Right ventricle myocardium superior (tissue), 1 donor: Measurements from ENCODE around the gene LAMP5. TPM values are rescaled to one million over a fixed set of nuclear protein-coding genes. Genes with fewer than 3 reads are reported as not detected.
A peak's percentile ranks its signal among the peaks of the same experiment; 100 is the strongest.

Source experiments
- ATAC-seq: fragments of 200-7000 bp; cut with Tn5 transposase; one replicate; pipeline ENCODE4 v1.9.1; 2020; ENCODE audit warnings: mild to moderate bottlenecking; ENCODE audit not compliant: poor library complexity
- DNase-seq: peaks from one replicate; pipeline ENCODE4 v3.0.0-alpha.2; 2020
- intact Hi-C: fragments of 100-400 bp; cut with DNase I; formaldehyde crosslinking; loops from one replicate; pipeline ENCODE4 v1.11.2; 2022
- total RNA-seq: library from RNA; stranded (reverse); fragmentation: NEBNext Ultra II Directional; extraction: Animal tissue kit (Norgen Biotek cat#: 25700); gene quantifications from one replicate; pipeline ENCODE4 v1.2.1, GENCODE V29; 2021
- donor health status: DM: no; HTN: yes; CAD: no; lungs with severe emphysema.

The LAMP5 gene
- total RNA-seq, 1 donor from 2014 or later: not detected

- ATAC-seq: no peak
- intact Hi-C loops: no loop called here
- DNase-seq: no peak
Measured at GRCh38 chr20:9498322-9498721, 16.1 kb upstream of the LAMP5 start.

- intact Hi-C loops: no loop called here
- no peak for ATAC-seq
- DNase-seq: no peak
Measured at GRCh38 chr20:9499126-9499899, 15.1 kb upstream of the LAMP5 start.

GRCh38 chr20:9500121-9500520 lies 14.3 kb upstream of the LAMP5 start:
- ATAC-seq (peak; percentile 43), DNase-seq (no peak)
- intact Hi-C loops: no loop called here

- ATAC-seq (no peak), DNase-seq (no peak)
- intact Hi-C loops: no loop called here
Measured at GRCh38 chr20:9501473-9501872, 12.9 kb upstream of the LAMP5 start.

GRCh38 chr20:9503526-9504245 lies 10.7 kb upstream of the LAMP5 start:
- no peak for DNase-seq
- intact Hi-C loops: no loop called here
- ATAC-seq: no peak

GRCh38 chr20:9506280-9506821 lies 8.0 kb upstream of the LAMP5 start:
- DNase-seq (peak; percentile 42), ATAC-seq (no peak)
- intact Hi-C loops: no loop called here

- DNase-seq (no peak), ATAC-seq (no peak)
- intact Hi-C loops: no loop called here
Measured at GRCh38 chr20:9506964-9507369, 7.4 kb upstream of the LAMP5 start.

- intact Hi-C loops: no loop called here
- ATAC-seq: no peak
- DNase-seq: no peak
Measured at GRCh38 chr20:9507544-9508239, 6.7 kb upstream of the LAMP5 start.

GRCh38 chr20:9508240-9508661 lies 6.1 kb upstream of the LAMP5 start:
- intact Hi-C loops: no loop called here
- DNase-seq: no peak
- ATAC-seq: no peak

GRCh38 chr20:9508696-9509178 lies 5.7 kb upstream of the LAMP5 start:
- DNase-seq (no peak), ATAC-seq (no peak)
- intact Hi-C loops: no loop called here

- ATAC-seq: no peak
- no peak for DNase-seq
- intact Hi-C loops: no loop called here
Measured at GRCh38 chr20:9509246-9509645, 5.1 kb upstream of the LAMP5 start.

- no peak for ATAC-seq
- intact Hi-C loops: no loop called here
- no peak for DNase-seq
Measured at GRCh38 chr20:9510911-9511310, 3.5 kb upstream of the LAMP5 start.

- intact Hi-C loops: no loop called here
Measured at GRCh38 chr20:9514072-9514460, 324 bp upstream of the LAMP5 start.

GRCh38 chr20:9515214-9515585 lies 810 bp downstream of the LAMP5 start:
- intact Hi-C loops: no loop called here
- DNase-seq (no peak), ATAC-seq (no peak)

More at GRCh38 chr20:9514072-9514460, 324 bp upstream of the LAMP5 start:
- DNase-seq (no peak), ATAC-seq (no peak)

- DNase-seq: no peak
- intact Hi-C loops: no loop called here
- ATAC-seq: no peak
Measured at GRCh38 chr20:9515741-9516233, 1.4 kb downstream of the LAMP5 start.

- ATAC-seq (no peak), DNase-seq (no peak)
- intact Hi-C loops: no loop called here
Measured at GRCh38 chr20:9516234-9516871, 2.0 kb downstream of the LAMP5 start.

GRCh38 chr20:9517297-9518162 lies 3.1 kb downstream of the LAMP5 start:
- DNase-seq (no peak), ATAC-seq (no peak)
- intact Hi-C loops: no loop called here
